ENCODE results near the gene PCTP.

Gene PCTP

GRCh38 chr17:55793272-55793671 lies 42.4 kb downstream of the PCTP start:
- no peak for DNase-seq (ENCODE audit: low read depth, low spot score)

GRCh38 chr17:55794725-55795482 lies 44.1 kb downstream of the PCTP start:
- DNase-seq (ENCODE audit: low read depth, low spot score), result no peak

GRCh38 chr17:55806745-55807495 lies 56.1 kb downstream of the PCTP start:
- no peak for DNase-seq (ENCODE audit: low read depth, low spot score)

- no peak for DNase-seq (ENCODE audit: low read depth, low spot score)
Measured at GRCh38 chr17:55811536-55811935, 60.7 kb downstream of the PCTP start.

GRCh38 chr17:55812323-55812722 lies 61.5 kb downstream of the PCTP start:
- DNase-seq (ENCODE audit: low read depth, low spot score), result no peak

GRCh38 chr17:55813944-55814343 lies 63.1 kb downstream of the PCTP start:
- no peak for DNase-seq (ENCODE audit: low read depth, low spot score)

GRCh38 chr17:55814377-55814776 lies 63.5 kb downstream of the PCTP start:
- no peak for DNase-seq (ENCODE audit: low read depth, low spot score)

GRCh38 chr17:55816532-55817396 lies 65.9 kb downstream of the PCTP start:
- no peak for DNase-seq (ENCODE audit: low read depth, low spot score)

- no peak for DNase-seq (ENCODE audit: low read depth, low spot score)
Measured at GRCh38 chr17:55817397-55817709, 66.5 kb downstream of the PCTP start.

GRCh38 chr17:55818026-55818425 lies 67.2 kb downstream of the PCTP start:
- DNase-seq (ENCODE audit: low read depth, low spot score), result no peak

GRCh38 chr17:55818451-55819375 lies 67.9 kb downstream of the PCTP start:
- DNase-seq (ENCODE audit: low read depth, low spot score), result no peak

GRCh38 chr17:55820675-55821074 lies 69.8 kb downstream of the PCTP start:
- DNase-seq (ENCODE audit: low read depth, low spot score), result no peak

- no peak for DNase-seq (ENCODE audit: low read depth, low spot score)
Measured at GRCh38 chr17:55822028-55822427, 71.2 kb downstream of the PCTP start.

GRCh38 chr17:55825213-55825612 lies 74.4 kb downstream of the PCTP start:
- no peak for DNase-seq (ENCODE audit: low read depth, low spot score)

All from iPS DF 19.7 (cell line).